ENCODE data around the gene RGS6.

GRCh38 chr14:71988476-71988875 is 56.2 kb downstream of the RGS6 start:
- TF ChIP-seq CTCF (conservative IDR thresholded peaks at IDR 0.05; ENCODE audit: low read length) = no peak
- no peak for TF ChIP-seq EZH2phosphoT487 (IDR thresholded peaks at IDR 0.05; ENCODE audit: borderline replicate concordance, low read depth, low read length)

All from OCI-LY7 (cell line).